K562 (cell line): ENCODE measurements around the gene OSBPL10. TPM values are rescaled to one million over a fixed set of nuclear protein-coding genes. Genes with fewer than 3 reads are reported as not detected.

Experiments used
- SMAD1 ChIP-seq: fragments of 150-350 bp; IDR thresholded peaks from 2 replicates; pipeline ENCODE4 v1.6.1; 2014; ENCODE audit warnings: low read length, low read depth; ENCODE audit not compliant: partially characterized antibody
- ZBTB40 ChIP-seq, 2 experiments: fragments of 450-650 bp in 1 of 2; sonication (generic) in 1 of 2; formaldehyde crosslinking in 1 of 2; IDR thresholded peaks; 2 replicates each; pipeline versions ENCODE4 v1.7.1 to v1.9.0; 2016 to 2022; ENCODE audit warnings: inconsistent platforms in 1 of 2, mild to moderate bottlenecking in 1 of 2, missing genetic modification reagents in 1 of 2
- ZNF41 ChIP-seq: fragments of 250-450 bp; sonication (Bioruptor Pico); conservative IDR thresholded peaks from 2 replicates; pipeline ENCODE4 v1.4.0; 2020; ENCODE audit warnings: mild to moderate bottlenecking
- polyA plus RNA-seq, 8 experiments: library from polyadenylated mRNA; depleted of rRNA in 4 of 8; stranded (reverse) in 5 of 8; unstranded in 3 of 8; fragments of >200 nt; fragmentation: Nextera tagmentation in 2 of 8; fragmentation: Illumina TruSeq in 1 of 8; extraction: Ambion mirVana in 2 of 8; extraction: Trizol in 1 of 8; gene quantifications; 2 replicates each; pipeline versions ENCODE4 v1.2.1 to v1.2.3, GENCODE V29; 2011 to 2014; ENCODE audit warnings: inconsistent platforms in 1 of 8, missing spikeins in 1 of 8
- total RNA-seq, 7 experiments: library from RNA; depleted of rRNA in 6 of 7; stranded (reverse); fragments of >200 nt in 6 of 7; fragmentation: Illumina TruSeq in 2 of 7; extraction: Trizol in 2 of 7; gene quantifications; 2 replicates each; pipeline versions ENCODE4 v1.2.1 to v1.2.3, GENCODE V29; 2011 to 2021; ENCODE audit warnings: low replicate concordance in 1 of 7

Gene OSBPL10
- total and polyA plus RNA-seq, 9 of the 15 experiments (the other 6 are each of a cell fraction or from before 2014, with no cell fraction given), result 0.03 to 0.19 (median 0.14) TPM; not detected in 2

GRCh38 chr3:31670722-31671121 is 310.3 kb downstream of the OSBPL10 start (continued):
- TF ChIP-seq ZBTB40 (IDR thresholded peaks at IDR 0.05), result no peak
- TF ChIP-seq ZBTB40 (CRISPR knock-in tag; IDR thresholded peaks at IDR 0.05), result no peak
- TF ChIP-seq SMAD1, result no peak
- no peak for TF ChIP-seq ZNF41 (CRISPR knock-in tag)
